DND-41 (cell line): ENCODE results near the gene KRT86.
"Not testable (repeated sequence)": the region's sequence is repeated elsewhere in the genome, so short reads cannot be mapped to it uniquely, and the experiment has no call there.

ENCODE experiments used
- ATAC-seq: fragments of 200-7000 bp; cut with Tn5 transposase; 3 replicates; pipeline ENCODE4 v1.9.1; 2021; ENCODE audit warnings: low read depth; ENCODE audit not compliant: insufficient read depth
- DNase-seq: peaks from one replicate; pipeline ENCODE4 v3.0.0-alpha.2; 2020
- H2AFZ ChIP-seq: 2 replicates; pipeline ENCODE4 v1.6.0; 2012; ENCODE audit warnings: low read depth, low read length
- H3K27ac ChIP-seq: 2 replicates; pipeline ENCODE4 v1.5.1; 2012; ENCODE audit warnings: low read length, inconsistent platforms
- H3K27me3 ChIP-seq: fragments of 200-600 bp; sonication (generic); 2 replicates; pipeline ENCODE4 v1.6.0; 2012; ENCODE audit warnings: low read length, mild to moderate bottlenecking, inconsistent platforms; ENCODE audit not compliant: insufficient read depth, poor library complexity
- H3K36me3 ChIP-seq: 2 replicates; pipeline ENCODE4 v1.5.1; 2012; ENCODE audit warnings: low read length, inconsistent platforms; ENCODE audit not compliant: insufficient read depth
- H3K4me1 ChIP-seq: 2 replicates; pipeline ENCODE4 v1.5.1; 2012; ENCODE audit warnings: mild to moderate bottlenecking, low read length; ENCODE audit not compliant: insufficient read depth
- H3K4me2 ChIP-seq: 2 replicates; pipeline ENCODE4 v1.6.0; 2012; ENCODE audit warnings: mild to moderate bottlenecking, moderate library complexity, low read length, inconsistent platforms; ENCODE audit not compliant: insufficient read depth
- H3K4me3 ChIP-seq, 2 experiments: fragments of 200-600 bp in 1 of 2; shearing (Covaris generic) in 1 of 2; 2 replicates each; pipeline ENCODE4 v1.5.1; 2012 to 2016; ENCODE audit warnings: inconsistent platforms in 2 of 2, low read length in 2 of 2, mild to moderate bottlenecking in 2 of 2, low read depth in 1 of 2, moderate library complexity in 1 of 2
- H3K79me2 ChIP-seq: 2 replicates; pipeline ENCODE4 v1.6.0; 2012; ENCODE audit warnings: low read length, inconsistent platforms; ENCODE audit not compliant: insufficient read depth
- H3K9ac ChIP-seq: 2 replicates; pipeline ENCODE4 v1.6.0; 2012; ENCODE audit warnings: low read depth, mild to moderate bottlenecking, inconsistent platforms, low read length, moderate library complexity
- H3K9me3 ChIP-seq: 2 replicates; pipeline ENCODE4 v1.5.1; 2012; ENCODE audit warnings: low read length, moderate library complexity, mild to moderate bottlenecking, inconsistent platforms; ENCODE audit not compliant: insufficient read depth, severe bottlenecking
- H4K20me1 ChIP-seq: 2 replicates; pipeline ENCODE4 v1.6.0; 2012; ENCODE audit warnings: low read length; ENCODE audit not compliant: insufficient read depth
- EZH2 ChIP-seq: IDR thresholded peaks from 3 replicates; pipeline ENCODE4 v1.6.1; 2012; ENCODE audit warnings: borderline replicate concordance, low read depth, mild to moderate bottlenecking, moderate library complexity, low read length, inconsistent platforms; ENCODE audit not compliant: severe bottlenecking
- TF ChIP-seq, protein P1 (sequence below): IDR thresholded peaks from 2 replicates; pipeline ENCODE4 v1.5.1; 2012; ENCODE audit warnings: borderline replicate concordance, low read length, moderate library complexity, mild to moderate bottlenecking; ENCODE audit not compliant: poor library complexity, severe bottlenecking; ENCODE audit errors: extremely low read depth

The KRT86 gene

DNA sequence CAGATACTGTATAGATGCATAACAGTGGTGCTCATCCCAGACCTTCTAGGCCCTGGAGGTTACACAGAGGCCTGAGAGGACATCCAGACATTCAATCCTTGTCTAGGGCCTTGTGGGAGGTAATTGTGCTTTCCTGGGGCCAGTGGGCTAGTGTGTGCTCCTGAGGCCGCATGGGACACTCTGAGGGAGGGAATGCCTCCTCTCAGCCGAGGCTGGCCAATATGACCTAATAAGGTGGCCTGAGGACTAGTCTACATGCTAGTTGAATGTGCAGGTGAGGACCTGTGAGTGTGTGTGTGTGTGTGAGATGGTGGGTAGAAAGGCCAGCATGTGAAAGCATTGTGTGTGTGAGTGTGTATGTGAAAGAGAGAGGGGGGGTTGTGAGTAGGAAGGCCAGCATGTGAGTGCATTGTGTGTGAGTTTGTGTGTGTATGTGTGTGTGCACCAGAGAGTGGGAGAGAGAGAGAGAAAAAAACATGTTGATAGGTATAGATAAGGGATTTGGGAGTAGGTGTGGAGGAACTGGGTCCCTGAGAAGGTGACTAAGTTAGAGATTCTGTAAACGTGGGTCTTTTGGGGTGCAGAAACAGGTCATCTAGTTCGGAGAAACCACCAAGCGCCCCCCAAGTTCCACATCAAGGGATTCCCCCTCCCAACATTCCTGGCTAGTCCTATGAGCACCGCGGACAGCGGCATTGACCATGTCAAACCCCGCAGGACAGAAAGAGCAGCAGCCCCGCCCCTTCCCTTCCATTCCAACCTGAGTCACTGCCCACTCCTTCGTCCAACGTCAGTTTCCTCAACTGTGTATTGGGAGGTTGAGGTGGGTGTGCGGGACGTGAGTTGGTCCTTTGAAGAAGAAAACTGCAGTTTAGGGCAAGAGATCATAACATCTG is 26.6 kb downstream of the KRT86 start:
- H3K79me2 ChIP-seq = no peaks in the 10 kb centered on the region
- TF ChIP-seq, protein P1, sequence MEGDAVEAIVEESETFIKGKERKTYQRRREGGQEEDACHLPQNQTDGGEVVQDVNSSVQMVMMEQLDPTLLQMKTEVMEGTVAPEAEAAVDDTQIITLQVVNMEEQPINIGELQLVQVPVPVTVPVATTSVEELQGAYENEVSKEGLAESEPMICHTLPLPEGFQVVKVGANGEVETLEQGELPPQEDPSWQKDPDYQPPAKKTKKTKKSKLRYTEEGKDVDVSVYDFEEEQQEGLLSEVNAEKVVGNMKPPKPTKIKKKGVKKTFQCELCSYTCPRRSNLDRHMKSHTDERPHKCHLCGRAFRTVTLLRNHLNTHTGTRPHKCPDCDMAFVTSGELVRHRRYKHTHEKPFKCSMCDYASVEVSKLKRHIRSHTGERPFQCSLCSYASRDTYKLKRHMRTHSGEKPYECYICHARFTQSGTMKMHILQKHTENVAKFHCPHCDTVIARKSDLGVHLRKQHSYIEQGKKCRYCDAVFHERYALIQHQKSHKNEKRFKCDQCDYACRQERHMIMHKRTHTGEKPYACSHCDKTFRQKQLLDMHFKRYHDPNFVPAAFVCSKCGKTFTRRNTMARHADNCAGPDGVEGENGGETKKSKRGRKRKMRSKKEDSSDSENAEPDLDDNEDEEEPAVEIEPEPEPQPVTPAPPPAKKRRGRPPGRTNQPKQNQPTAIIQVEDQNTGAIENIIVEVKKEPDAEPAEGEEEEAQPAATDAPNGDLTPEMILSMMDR = no peak
- no peak for TF ChIP-seq EZH2
- no peaks in the 10 kb centered on the region; the same call in 1 of the 2 replicates for H4K20me1 ChIP-seq
- no peak overlapping the region for H3K4me2 ChIP-seq
- H3K4me3 ChIP-seq = no peak overlapping the region
- H3K9ac ChIP-seq = no peak overlapping the region
- peaks cover 8% of the 10 kb centered on the region for H3K27me3 ChIP-seq
- no peaks in the 10 kb centered on the region for H3K4me1 ChIP-seq
- ATAC-seq (no peak), DNase-seq (no peak)
- no peak overlapping the region for H3K27ac ChIP-seq
- no peak overlapping the region for H2AFZ ChIP-seq
- H3K9me3 ChIP-seq = no peaks in the 10 kb centered on the region
- H3K36me3 ChIP-seq = no peaks in the 10 kb centered on the region

DNA sequence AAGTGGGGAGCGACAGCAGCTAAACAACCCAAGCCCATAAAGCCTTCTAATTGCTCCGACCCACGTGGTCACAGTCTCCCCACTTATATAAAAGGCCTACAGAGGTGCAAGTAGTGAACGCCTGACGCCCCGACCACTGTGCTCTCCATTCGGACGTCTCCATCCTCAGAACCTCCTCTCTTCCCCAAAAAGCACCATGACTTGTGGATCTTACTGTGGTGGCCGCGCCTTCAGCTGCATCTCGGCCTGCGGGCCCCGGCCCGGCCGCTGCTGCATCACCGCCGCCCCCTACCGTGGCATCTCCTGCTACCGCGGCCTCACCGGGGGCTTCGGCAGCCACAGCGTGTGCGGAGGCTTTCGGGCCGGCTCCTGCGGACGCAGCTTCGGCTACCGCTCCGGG is 27.3 kb downstream of the KRT86 start:
- not testable (repeated sequence) for H4K20me1 ChIP-seq, H3K4me3 ChIP-seq, H3K9me3 ChIP-seq, H3K9ac ChIP-seq, H3K79me2 ChIP-seq, H3K27ac ChIP-seq, H3K36me3 ChIP-seq, H2AFZ ChIP-seq, H3K4me2 ChIP-seq, DNase-seq, H3K4me1 ChIP-seq, H3K27me3 ChIP-seq, ATAC-seq

DNA sequence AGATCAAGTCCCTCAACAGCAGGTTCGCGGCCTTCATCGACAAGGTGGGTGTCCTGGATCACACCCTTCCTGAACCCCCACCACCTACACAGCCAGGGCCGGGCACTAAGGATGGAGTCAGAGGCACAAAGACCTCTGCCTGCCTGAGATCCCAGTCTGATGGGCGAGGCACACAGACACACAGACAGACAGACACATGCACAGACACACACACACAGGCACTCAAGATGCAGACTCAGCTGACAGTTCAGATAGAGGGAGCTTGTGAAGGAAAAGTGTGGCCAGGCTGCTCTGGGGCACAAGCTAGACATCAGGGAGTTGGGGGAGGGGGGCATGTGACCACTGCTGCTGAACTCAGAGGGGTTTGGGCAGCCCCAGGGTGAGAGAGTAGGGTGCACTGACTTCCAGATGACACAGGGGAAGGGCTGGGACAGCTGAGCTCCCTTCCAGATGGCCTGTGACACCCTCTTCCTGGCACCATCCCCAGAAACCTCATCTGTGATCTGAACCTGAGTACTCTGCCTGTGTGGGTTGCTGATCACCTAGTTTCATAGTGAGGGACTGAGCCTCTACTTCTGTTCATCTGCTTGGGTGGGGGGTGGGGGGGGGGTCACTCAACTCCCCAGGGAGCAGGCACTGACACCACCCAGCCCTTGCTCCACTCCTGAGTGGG is 27.9 kb downstream of the KRT86 start:
- H3K79me2 ChIP-seq, H4K20me1 ChIP-seq, H3K27me3 ChIP-seq, H3K4me3 ChIP-seq, H3K9me3 ChIP-seq, ATAC-seq, H3K4me2 ChIP-seq, H3K4me1 ChIP-seq, DNase-seq, H3K36me3 ChIP-seq, H2AFZ ChIP-seq, H3K9ac ChIP-seq, H3K27ac ChIP-seq: not testable (repeated sequence)

DNA sequence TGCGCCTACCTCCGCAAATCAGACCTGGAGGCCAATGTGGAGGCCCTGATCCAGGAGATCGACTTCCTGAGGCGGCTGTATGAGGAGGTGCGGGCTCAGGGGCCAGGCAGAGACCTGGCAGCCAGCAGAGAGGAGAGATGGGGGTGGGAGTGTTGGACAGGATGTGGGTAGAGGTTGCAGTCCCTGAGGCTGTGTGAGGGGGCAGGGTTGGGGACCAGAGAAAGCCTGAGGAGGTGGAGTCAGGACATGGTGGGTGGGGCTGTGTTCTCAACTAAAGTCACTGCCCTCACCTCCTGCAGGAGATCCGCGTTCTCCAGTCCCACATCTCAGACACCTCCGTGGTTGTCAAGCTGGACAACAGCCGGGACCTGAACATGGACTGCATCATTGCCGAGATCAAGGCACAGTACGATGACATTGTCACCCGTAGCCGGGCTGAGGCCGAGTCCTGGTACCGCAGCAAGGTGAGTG is 30.5 kb downstream of the KRT86 start:
- H3K4me3 ChIP-seq, H3K9me3 ChIP-seq, H3K79me2 ChIP-seq, H3K4me1 ChIP-seq, H2AFZ ChIP-seq, H3K36me3 ChIP-seq, H4K20me1 ChIP-seq, H3K4me2 ChIP-seq, H3K9ac ChIP-seq, H3K27ac ChIP-seq: not testable (repeated sequence)
- ATAC-seq (peak; percentile 72), DNase-seq (peak; percentile 35)
- H3K27me3 ChIP-seq = peaks cover 13% of the 10 kb centered on the region
